Natural killer cell (primary cell): Measurements from ENCODE around the gene SIRT5. TPM values are rescaled to one million over a fixed set of nuclear protein-coding genes. Genes with fewer than 3 reads are reported as not detected.

ENCODE experiments used
- ATAC-seq, 3 donors: fragments of 150-1000 bp in 2 of 3; fragments of 200-7000 bp in 1 of 3; cut with Tn5 transposase; 1 replicate in 1 of 3; 2 replicates in 2 of 3; pipeline ENCODE4 v1.10.0; 2021; ENCODE audit warnings: mild to moderate bottlenecking in 2 of 3, moderate library complexity in 2 of 3
- DNase-seq, 2 donors: peaks; one replicate each; pipeline versions ENCODE4 v3.0.0 to v3.0.0-alpha.2; 2013 to 2021; ENCODE audit warnings: mixed read lengths in 1 of 2
- H3K27ac ChIP-seq: one replicate; pipeline ENCODE4 v1.5.1; 2013; ENCODE audit warnings: mild to moderate bottlenecking, low read length
- H3K27me3 ChIP-seq: one replicate; pipeline ENCODE4 v1.6.1; 2013; ENCODE audit warnings: low read length; ENCODE audit not compliant: control insufficient read depth, insufficient read depth
- H3K36me3 ChIP-seq: one replicate; pipeline ENCODE4 v1.6.1; 2013; ENCODE audit warnings: low read length; ENCODE audit not compliant: control insufficient read depth, insufficient read depth
- H3K4me1 ChIP-seq: one replicate; pipeline ENCODE4 v1.6.1; 2013; ENCODE audit warnings: low read length; ENCODE audit not compliant: control insufficient read depth, insufficient read depth
- H3K4me3 ChIP-seq: one replicate; pipeline ENCODE4 v1.5.1; 2013; ENCODE audit warnings: low read length
- H3K9me3 ChIP-seq: one replicate; pipeline ENCODE4 v1.6.1; 2013; ENCODE audit warnings: low read length; ENCODE audit not compliant: control insufficient read depth, insufficient read depth
- H3K27ac Mint-ChIP-seq, 2 donors: one replicate each; pipeline ENCODE4 v1.8.0; 2022; ENCODE audit warnings: mild to moderate bottlenecking in 2 of 2, mixed read lengths in 2 of 2, moderate library complexity in 1 of 2
- H3K27me3 Mint-ChIP-seq, 2 donors: one replicate each; pipeline ENCODE4 v1.8.0; 2022; ENCODE audit warnings: low read depth in 2 of 2, mixed read lengths in 2 of 2
- H3K36me3 Mint-ChIP-seq: one replicate; pipeline ENCODE4 v1.8.0; 2022; ENCODE audit warnings: mixed read lengths
- H3K4me1 Mint-ChIP-seq, 2 donors: one replicate each; pipeline ENCODE4 v1.8.0; 2022; ENCODE audit warnings: mixed read lengths in 2 of 2
- H3K4me3 Mint-ChIP-seq: one replicate; pipeline ENCODE4 v1.8.0; 2022; ENCODE audit warnings: mild to moderate bottlenecking, moderate library complexity, mixed read lengths
- H3K9me3 Mint-ChIP-seq, 2 donors: one replicate each; pipeline ENCODE4 v1.8.0; 2022; ENCODE audit warnings: mixed read lengths in 2 of 2
- WGBS: methylation state at CpG from one replicate; pipeline ENCODE4 v1.1.7; 2013; ENCODE audit warnings: missing lambda C conversion rate; ENCODE audit not compliant: insufficient coverage; 5-methylcytosine and 5-hydroxymethylcytosine counted together
- intact Hi-C: fragments of 100-400 bp; cut with micrococcal nuclease; formaldehyde crosslinking; loops from one replicate; pipeline ENCODE4 v1.14.2; 2022
- total RNA-seq, 4 donors: library from RNA; stranded (reverse); fragments of 120-200 nt in 1 of 4; gene quantifications; one replicate each; pipeline versions ENCODE4 v1.2.3 to v1.2.4, GENCODE V29; 2013 to 2022
- TF ChIP-seq, protein P1 (sequence below): fragments of 200-600 bp; IDR thresholded peaks from one replicate; pipeline ENCODE4 v1.8.0; 2022; ENCODE audit warnings: antibody characterized with exemption

The SIRT5 gene
- total RNA-seq, 3 donors from 2014 or later (not counting 1 experiment from before 2014, with no cell fraction given) = 8.8 to 13.9 (median 12.2) TPM

DNA sequence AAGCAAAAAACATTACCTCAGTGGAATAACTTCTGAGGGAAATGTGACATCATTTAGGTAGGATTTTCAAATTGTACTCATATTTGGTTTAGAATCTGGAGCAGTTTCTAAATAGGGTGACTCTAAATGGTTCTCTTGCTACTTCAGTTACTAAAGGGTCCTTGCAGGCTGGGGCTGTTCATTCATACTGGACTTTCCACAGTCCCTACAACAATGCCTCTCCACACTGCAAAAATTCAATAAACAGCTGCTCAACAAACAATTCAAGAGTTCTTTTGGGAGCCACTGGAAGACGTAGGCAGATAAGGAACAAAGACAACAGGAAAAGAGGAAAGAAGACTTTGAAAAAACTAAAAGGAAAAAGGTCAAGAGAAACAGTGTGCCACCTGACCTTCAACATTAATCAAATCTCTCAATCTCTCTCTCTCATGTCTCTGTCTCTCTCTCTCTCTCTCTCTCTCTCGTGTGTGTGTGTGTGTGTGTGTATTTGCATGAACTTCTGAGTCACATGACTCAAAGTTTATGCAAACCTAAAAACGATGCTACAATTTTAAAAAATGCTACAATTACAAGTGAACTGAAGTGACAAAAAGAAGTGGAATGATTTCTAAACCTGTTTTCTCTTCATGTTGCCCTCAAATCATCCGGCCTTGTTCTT is 55.2 kb downstream of the SIRT5 start:
- no peak for ATAC-seq
- no peak overlapping the region for H3K4me3 ChIP-seq
- WGBS = 89% methylated on average over 1 of the region's 4 CpGs
- H3K4me1 Mint-ChIP-seq = peaks cover 5 to 14% of the 10 kb centered on the region in 2 donors
- TF ChIP-seq, protein P1, sequence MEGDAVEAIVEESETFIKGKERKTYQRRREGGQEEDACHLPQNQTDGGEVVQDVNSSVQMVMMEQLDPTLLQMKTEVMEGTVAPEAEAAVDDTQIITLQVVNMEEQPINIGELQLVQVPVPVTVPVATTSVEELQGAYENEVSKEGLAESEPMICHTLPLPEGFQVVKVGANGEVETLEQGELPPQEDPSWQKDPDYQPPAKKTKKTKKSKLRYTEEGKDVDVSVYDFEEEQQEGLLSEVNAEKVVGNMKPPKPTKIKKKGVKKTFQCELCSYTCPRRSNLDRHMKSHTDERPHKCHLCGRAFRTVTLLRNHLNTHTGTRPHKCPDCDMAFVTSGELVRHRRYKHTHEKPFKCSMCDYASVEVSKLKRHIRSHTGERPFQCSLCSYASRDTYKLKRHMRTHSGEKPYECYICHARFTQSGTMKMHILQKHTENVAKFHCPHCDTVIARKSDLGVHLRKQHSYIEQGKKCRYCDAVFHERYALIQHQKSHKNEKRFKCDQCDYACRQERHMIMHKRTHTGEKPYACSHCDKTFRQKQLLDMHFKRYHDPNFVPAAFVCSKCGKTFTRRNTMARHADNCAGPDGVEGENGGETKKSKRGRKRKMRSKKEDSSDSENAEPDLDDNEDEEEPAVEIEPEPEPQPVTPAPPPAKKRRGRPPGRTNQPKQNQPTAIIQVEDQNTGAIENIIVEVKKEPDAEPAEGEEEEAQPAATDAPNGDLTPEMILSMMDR = no peak
- H3K27ac ChIP-seq = no peak overlapping the region
- no peak for DNase-seq
- H3K36me3 Mint-ChIP-seq = peaks cover 13% of the 10 kb centered on the region
- H3K27ac Mint-ChIP-seq = no peak overlapping the region
- H3K36me3 ChIP-seq = peaks cover 64% of the 10 kb centered on the region
- no peaks in the 10 kb centered on the region for H3K9me3 Mint-ChIP-seq
- H3K4me3 Mint-ChIP-seq = no peak overlapping the region
- intact Hi-C loops = no loop called here
- H3K9me3 ChIP-seq = no peaks in the 10 kb centered on the region
- H3K27me3 ChIP-seq = no peaks in the 10 kb centered on the region
- no peaks in the 10 kb centered on the region for H3K27me3 Mint-ChIP-seq
- H3K4me1 ChIP-seq = no peaks in the 10 kb centered on the region

DNA sequence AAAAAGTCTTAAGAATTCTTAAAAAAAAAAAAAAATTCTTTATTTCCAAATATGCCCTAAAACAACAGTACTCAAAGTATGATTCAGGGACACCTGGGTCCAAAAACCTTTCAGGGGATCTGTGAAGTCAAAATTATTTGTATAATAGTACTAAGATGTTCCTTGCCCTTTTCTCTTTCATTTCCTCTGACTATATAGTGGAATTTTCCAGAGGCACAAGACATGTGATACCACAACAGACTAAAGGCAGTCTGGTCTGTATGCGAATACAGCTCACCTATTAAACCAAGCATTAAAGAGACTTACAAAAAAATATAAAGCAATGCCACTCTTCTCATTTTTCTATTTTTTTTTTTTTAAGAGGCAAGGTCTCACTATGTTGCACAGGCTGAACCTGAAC is 56.1 kb downstream of the SIRT5 start:
- Histone ChIP-seq H3K27me3 (no peaks in the 10 kb centered on the region), H3K9me3 (no peaks in the 10 kb centered on the region), H3K36me3 (peaks cover 55% of the 10 kb centered on the region), H3K4me1 (no peaks in the 10 kb centered on the region), H3K27ac (no peak overlapping the region), H3K4me3 (no peak overlapping the region)
- Mint-ChIP-seq H3K27ac (no peak overlapping the region), H3K36me3 (peaks cover 7% of the 10 kb centered on the region), H3K4me3 (no peak overlapping the region), H3K9me3 (no peaks in the 10 kb centered on the region), H3K4me1 (peaks cover 7 to 15% of the 10 kb centered on the region in 2 donors), H3K27me3 (no peaks in the 10 kb centered on the region)
- TF ChIP-seq, protein P1 = no peak
- intact Hi-C loops = no loop called here
- DNase-seq (no peak), ATAC-seq (no peak)
- WGBS = 100% methylated on average over 1 of the region's 1 CpG

DNA sequence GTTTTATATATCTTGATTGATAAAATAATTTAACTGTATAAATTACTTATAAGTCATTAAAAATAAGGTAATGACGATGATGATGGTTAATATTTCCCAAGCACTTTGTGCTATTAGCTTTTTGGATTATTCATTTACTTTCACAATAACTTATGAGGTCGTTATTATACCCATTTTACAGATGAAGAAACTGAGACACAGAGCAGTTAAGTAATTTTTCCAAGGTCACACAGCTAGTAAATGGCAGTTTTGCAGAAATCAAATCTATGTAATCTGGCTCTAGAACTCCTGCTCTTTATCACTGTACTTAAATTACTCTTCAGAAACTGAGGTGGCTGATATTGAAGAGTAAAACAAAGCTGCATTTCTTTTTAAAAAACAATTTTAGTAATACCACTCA is 58.9 kb downstream of the SIRT5 start:
- H3K4me3 ChIP-seq = no peak overlapping the region
- peaks cover 7 to 15% of the 10 kb centered on the region in 2 donors for H3K4me1 Mint-ChIP-seq
- no peaks in the 10 kb centered on the region for H3K27me3 Mint-ChIP-seq
- TF ChIP-seq, protein P1 = no peak
- 89% methylated on average over 2 of the region's 2 CpGs for WGBS
- H3K27me3 ChIP-seq = no peaks in the 10 kb centered on the region
- no peaks in the 10 kb centered on the region for H3K4me1 ChIP-seq
- no peak overlapping the region for H3K4me3 Mint-ChIP-seq
- intact Hi-C loops = no loop called here
- H3K36me3 ChIP-seq = peaks cover 58% of the 10 kb centered on the region
- H3K27ac ChIP-seq = no peak overlapping the region
- ATAC-seq (no peak), DNase-seq (no peak)
- H3K9me3 Mint-ChIP-seq = no peaks in the 10 kb centered on the region
- H3K27ac Mint-ChIP-seq = no peak overlapping the region
- no peaks in the 10 kb centered on the region for H3K9me3 ChIP-seq
- peaks cover 11% of the 10 kb centered on the region for H3K36me3 Mint-ChIP-seq
